ENCODE results near the gene GYS1.

GYS1 gene

GRCh38 chr19:48967346-48968178 is 25.5 kb downstream of the GYS1 start:
- Histone ChIP-seq H4K20me1 (ENCODE audit: low read depth, low read length) (no peaks in the 10 kb centered on the region), H3K79me2 (ENCODE audit: insufficient read depth, low read length) (peaks cover 14% of the 10 kb centered on the region), H3K9me3 (ENCODE audit: insufficient read depth, low read length) (no peaks in the 10 kb centered on the region), H3K4me3 (ENCODE audit: insufficient read depth, low read length, poor library complexity, severe bottlenecking) (no peak overlapping the region), H2AFZ (ENCODE audit: low read depth, low read length, severe bottlenecking) (no peak overlapping the region), H3F3A (ENCODE audit: insufficient read depth) (peaks cover 40% of the 10 kb centered on the region), H3K4me2 (ENCODE audit: low read depth, low read length, poor library complexity, severe bottlenecking) (no peak overlapping the region), H3K9me2 (replicated peaks; ENCODE audit: insufficient read depth, low read length) (no peaks in the 10 kb centered on the region), H3K27me3 (ENCODE audit: low read length) (no peaks in the 10 kb centered on the region), H3K36me3 (ENCODE audit: low read length) (no peaks in the 10 kb centered on the region), H3K27ac (ENCODE audit: low read depth, low read length) (peak overlapping the region; percentile 33; the same call in 1 of the 2 replicates), H3K9ac (ENCODE audit: low read length) (no peak overlapping the region)
- TF ChIP-seq CTCF (IDR thresholded peaks at IDR 0.05; ENCODE audit: insufficient read depth, low read length, poor library complexity, severe bottlenecking) (no peak), EZH2phosphoT487 (conservative IDR thresholded peaks at IDR 0.05; ENCODE audit: low read length) (no peak)

- Histone ChIP-seq H3K9me3 (ENCODE audit: insufficient read depth, low read length) (no peaks in the 10 kb centered on the region), H3K27me3 (ENCODE audit: low read length) (no peaks in the 10 kb centered on the region), H2AFZ (ENCODE audit: low read depth, low read length, severe bottlenecking) (no peak overlapping the region), H4K20me1 (ENCODE audit: low read depth, low read length) (no peaks in the 10 kb centered on the region), H3K9me2 (replicated peaks; ENCODE audit: insufficient read depth, low read length) (no peaks in the 10 kb centered on the region), H3K9ac (ENCODE audit: low read length) (peak overlapping the region; percentile 73), H3K36me3 (ENCODE audit: low read length) (no peaks in the 10 kb centered on the region), H3K4me3 (ENCODE audit: insufficient read depth, low read length, poor library complexity, severe bottlenecking) (peak overlapping the region; percentile 72), H3K79me2 (ENCODE audit: insufficient read depth, low read length) (peaks cover 14% of the 10 kb centered on the region), H3K4me2 (ENCODE audit: low read depth, low read length, poor library complexity, severe bottlenecking) (peak overlapping the region; percentile 77), H3F3A (ENCODE audit: insufficient read depth) (peaks cover 48% of the 10 kb centered on the region), H3K27ac (ENCODE audit: low read depth, low read length) (peak overlapping the region; percentile 61; the same call in 1 of the 2 replicates)
- TF ChIP-seq CTCF (IDR thresholded peaks at IDR 0.05; ENCODE audit: insufficient read depth, low read length, poor library complexity, severe bottlenecking) = no peak
- no peak for TF ChIP-seq EZH2phosphoT487 (conservative IDR thresholded peaks at IDR 0.05; ENCODE audit: low read length)
Observed at GRCh38 chr19:48966541-48967345, 26.4 kb downstream of the GYS1 start.

GRCh38 chr19:48965806-48966540 is 27.1 kb downstream of the GYS1 start:
- Histone ChIP-seq H3K27ac (ENCODE audit: low read depth, low read length) (peak overlapping the region; percentile 61), H3K79me2 (ENCODE audit: insufficient read depth, low read length) (peaks cover 14% of the 10 kb centered on the region), H3K9me2 (replicated peaks; ENCODE audit: insufficient read depth, low read length) (no peaks in the 10 kb centered on the region), H3K9me3 (ENCODE audit: insufficient read depth, low read length) (no peaks in the 10 kb centered on the region), H4K20me1 (ENCODE audit: low read depth, low read length) (no peaks in the 10 kb centered on the region), H3K27me3 (ENCODE audit: low read length) (no peaks in the 10 kb centered on the region), H3K4me3 (ENCODE audit: insufficient read depth, low read length, poor library complexity, severe bottlenecking) (peak overlapping the region; percentile 72), H3K4me2 (ENCODE audit: low read depth, low read length, poor library complexity, severe bottlenecking) (peak overlapping the region; percentile 77), H3K9ac (ENCODE audit: low read length) (peak overlapping the region; percentile 73), H3F3A (ENCODE audit: insufficient read depth) (peaks cover 46% of the 10 kb centered on the region), H3K36me3 (ENCODE audit: low read length) (no peaks in the 10 kb centered on the region), H2AFZ (ENCODE audit: low read depth, low read length, severe bottlenecking) (no peak overlapping the region)
- TF ChIP-seq EZH2phosphoT487 (conservative IDR thresholded peaks at IDR 0.05; ENCODE audit: low read length) = no peak
- TF ChIP-seq CTCF (IDR thresholded peaks at IDR 0.05; ENCODE audit: insufficient read depth, low read length, poor library complexity, severe bottlenecking) = no peak

Measured in SU-DHL-6 (cell line).